H1 (cell line): ENCODE results near the gene FADS3. TPM values are rescaled to one million over a fixed set of nuclear protein-coding genes. Genes with fewer than 3 reads are reported as not detected.

Source experiments
- ATF2 ChIP-seq: IDR thresholded peaks from 2 replicates; pipeline ENCODE4 v1.6.1; 2012; ENCODE audit warnings: low read length, inconsistent platforms
- BRCA1 ChIP-seq: IDR thresholded peaks from 2 replicates; pipeline ENCODE4 v1.6.1; 2012; ENCODE audit warnings: low read depth, low read length, improper control_type of control experiment
- CHD7 ChIP-seq: fragments of 300-600 bp; sonication (generic); IDR thresholded peaks from 2 replicates; pipeline ENCODE4 v1.7.1; 2012; ENCODE audit warnings: low read length, moderate library complexity, mild to moderate bottlenecking, inconsistent platforms; ENCODE audit not compliant: insufficient replicate concordance
- PHF8 ChIP-seq: fragments of 200-600 bp; sonication (generic); conservative IDR thresholded peaks from 2 replicates; pipeline ENCODE4 v1.7.1; 2012; ENCODE audit warnings: low read depth, mild to moderate bottlenecking, inconsistent platforms, low read length, moderate library complexity
- RXRA ChIP-seq: IDR thresholded peaks from 2 replicates; pipeline ENCODE4 v1.6.1; 2011; ENCODE audit warnings: low read depth, mild to moderate bottlenecking, low read length, moderate library complexity; ENCODE audit not compliant: insufficient read depth
- polyA plus RNA-seq, 7 experiments: library from polyadenylated mRNA; depleted of rRNA in 3 of 7; stranded (reverse) in 5 of 7; unstranded in 2 of 7; fragments of >200 nt in 5 of 7; fragments of 200-250 nt in 2 of 7; gene quantifications; 1 replicate in 5 of 7; 2 replicates in 1 of 7; 4 replicates in 1 of 7; pipeline versions ENCODE4 v1.2.1 to v1.2.3, GENCODE V29; 2011 to 2013; ENCODE audit warnings: missing spikeins in 2 of 7, mixed read lengths in 2 of 7
- total RNA-seq: library from RNA; stranded (reverse); fragmentation: NEBNext Ultra II Directional; extraction: Animal tissue kit (Norgen Biotek cat#: 25700); gene quantifications from 2 replicates; pipeline ENCODE4 v1.2.1, GENCODE V29; 2021

The FADS3 gene
- total and polyA plus RNA-seq, 2 of the 8 experiments (the other 6 are each of a cell fraction or from before 2014, with no cell fraction given): 43.8 to 76.3 TPM

GRCh38 chr11:61925736-61926135 is 34.4 kb upstream of the FADS3 start (continued):
- TF ChIP-seq CHD7: no peak
- no peak for TF ChIP-seq PHF8
- no peak for TF ChIP-seq ATF2
- TF ChIP-seq RXRA: no peak
- no peak for TF ChIP-seq BRCA1
